GM18907 (cell line): Measurements from ENCODE around the gene SLC35D1.

ENCODE experiments used
- ATAC-seq: cut with Tn5 transposase; IDR thresholded peaks from one replicate; pipeline ENCODE4 v1.9.1; 2021; ENCODE audit warnings: mild to moderate bottlenecking, moderate library complexity; ENCODE audit not compliant: unreplicated experiment

Gene SLC35D1

DNA sequence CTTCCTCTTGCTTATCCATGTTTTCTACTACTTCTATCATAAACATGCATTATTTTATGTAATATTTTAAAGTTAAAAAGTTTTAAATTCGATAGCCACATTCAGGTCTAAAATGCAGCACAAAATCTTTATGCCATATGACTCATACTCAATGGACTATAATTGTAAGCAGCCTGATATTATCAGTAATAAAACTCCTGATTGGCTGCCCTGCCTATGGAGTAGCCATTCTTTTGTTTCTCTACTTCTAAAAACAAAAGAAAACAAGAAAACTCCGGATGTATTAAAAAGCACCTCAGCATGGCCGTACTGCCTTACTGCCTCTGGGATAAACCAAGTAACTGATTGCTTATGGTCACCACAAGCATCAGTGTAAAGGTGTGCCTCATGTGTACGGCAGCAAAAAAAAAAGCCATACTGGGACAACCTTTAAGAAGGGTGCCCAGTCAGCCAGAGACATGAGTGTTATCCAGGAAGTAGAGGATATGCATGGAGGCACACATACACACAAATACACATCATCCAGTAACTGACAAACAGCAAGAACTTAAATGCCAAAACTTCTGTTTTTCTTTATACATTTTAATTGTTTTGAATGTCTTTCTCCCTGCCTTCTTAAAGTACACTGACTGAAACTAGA, 9.2 kb downstream of the SLC35D1 start:
- ATAC-seq, result no peak

DNA sequence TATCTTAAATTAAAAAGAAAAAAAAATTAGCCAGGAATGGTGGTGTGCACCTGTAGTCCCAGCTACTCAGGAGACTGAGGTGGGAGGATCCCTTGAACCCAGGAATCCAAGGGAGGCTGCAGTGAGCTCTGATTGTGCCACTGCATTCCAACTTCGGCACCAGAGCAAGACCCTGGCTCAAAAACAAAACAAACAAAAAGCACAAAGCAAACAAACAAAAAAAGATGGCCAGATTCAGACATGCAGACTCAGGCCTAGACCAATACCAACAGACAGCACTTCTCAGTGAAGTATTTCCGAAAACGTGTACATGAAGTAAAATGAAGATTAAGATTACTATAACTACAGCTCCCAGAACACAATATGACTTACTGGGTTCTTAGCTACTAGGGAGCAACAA, 10.6 kb downstream of the SLC35D1 start:
- ATAC-seq, result no peak

DNA sequence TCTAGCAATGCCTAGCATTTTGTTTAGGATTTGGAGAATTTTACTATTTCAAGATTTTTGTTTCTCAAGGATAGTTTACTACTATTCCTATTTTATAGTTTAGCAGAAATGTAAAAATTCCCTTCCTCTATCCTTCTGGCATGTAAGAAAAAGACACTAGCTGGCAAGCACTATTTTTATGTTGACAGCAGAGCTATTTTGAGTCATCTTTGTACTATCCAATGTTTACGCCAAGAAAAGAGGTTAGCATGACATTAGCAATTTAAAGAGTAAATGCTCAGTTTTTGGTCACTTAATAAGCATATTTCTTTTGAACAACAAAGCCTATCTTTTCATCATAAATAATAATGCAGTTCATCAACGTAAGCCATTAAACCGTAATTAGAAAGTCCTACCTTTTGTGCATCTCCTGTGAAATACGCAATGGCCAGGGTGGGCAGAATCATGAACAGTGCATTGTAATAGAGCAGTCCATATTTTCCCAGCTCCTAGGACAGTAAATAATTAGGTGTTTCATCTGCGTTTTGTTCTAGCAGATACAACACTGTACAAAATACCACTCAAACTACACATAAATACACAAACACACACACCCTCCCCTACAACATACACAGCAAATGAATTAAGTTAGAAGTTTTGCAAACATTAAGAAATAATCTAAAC, 12.0 kb downstream of the SLC35D1 start:
- ATAC-seq, result no peak

DNA sequence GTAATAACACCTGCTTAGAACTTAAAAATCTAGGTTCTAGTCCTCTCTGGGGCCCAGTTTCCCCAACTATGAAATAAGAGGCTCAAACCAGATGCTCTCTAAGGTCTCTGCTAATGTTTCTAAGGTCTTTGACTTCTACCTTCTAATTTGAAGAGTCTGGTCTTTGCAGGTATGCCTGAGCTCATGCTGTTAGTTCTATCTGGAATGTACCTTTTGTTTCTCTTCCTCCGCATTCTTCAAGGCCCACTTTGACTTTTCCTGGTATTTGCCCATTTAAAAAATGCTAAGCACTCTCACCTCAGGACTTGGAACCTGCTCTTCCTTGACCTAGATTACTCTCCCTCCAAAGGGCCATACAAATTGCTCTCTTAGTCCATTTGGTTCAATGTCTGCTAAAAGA, 13.5 kb downstream of the SLC35D1 start:
- no peak for ATAC-seq

DNA sequence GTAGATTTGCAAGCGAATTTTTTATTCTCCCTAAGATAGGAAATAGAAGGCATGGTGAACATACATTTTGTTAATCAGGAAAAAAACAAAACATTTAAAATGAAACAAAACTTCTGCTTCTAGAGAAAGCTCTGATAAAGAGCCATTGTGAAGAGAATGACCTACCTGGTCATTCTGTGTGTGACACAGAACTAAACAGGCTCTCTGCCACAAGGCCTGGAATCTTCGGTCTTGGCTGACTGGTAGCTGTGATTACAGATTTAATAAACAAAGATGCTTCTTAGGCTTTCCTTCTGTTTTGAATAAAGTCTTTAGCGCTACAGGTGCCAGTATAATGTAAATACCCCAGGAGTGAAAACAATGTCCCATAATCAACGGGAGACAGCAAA, 22.1 kb downstream of the SLC35D1 start:
- ATAC-seq, result no peak

DNA sequence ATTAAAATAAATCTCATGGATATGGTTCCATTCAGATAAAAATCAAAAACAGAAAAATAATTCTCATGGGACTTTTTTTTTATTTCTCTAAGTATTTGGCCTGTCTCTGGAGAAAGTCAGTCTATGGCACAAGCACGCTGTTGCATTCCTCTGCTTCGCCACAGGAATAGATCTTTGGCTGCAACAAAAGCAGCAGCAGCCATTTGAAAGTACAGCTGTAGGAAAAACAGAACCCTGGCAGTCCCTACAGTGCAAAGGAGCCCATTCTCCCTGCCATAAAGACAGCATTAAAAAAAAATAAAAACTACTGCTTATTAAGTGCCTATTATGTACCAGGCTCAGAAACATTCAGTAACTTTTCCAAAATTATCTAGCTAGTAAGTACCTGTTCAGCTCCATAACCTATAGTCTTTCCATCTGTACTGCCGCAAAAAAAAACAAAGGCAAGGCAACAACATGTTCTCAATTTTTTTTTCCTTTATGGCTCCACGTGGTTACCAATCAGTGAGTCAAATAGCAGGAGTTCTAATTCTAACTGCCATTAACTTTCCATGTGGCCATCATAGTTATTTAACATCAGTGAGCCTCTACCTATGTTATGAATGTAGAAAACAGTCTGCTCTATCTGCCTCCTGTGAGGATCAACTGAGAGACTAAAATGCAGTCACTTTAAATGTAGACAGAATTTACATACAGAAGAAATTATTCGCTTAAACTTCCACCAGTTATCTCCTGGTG, 22.7 kb downstream of the SLC35D1 start:
- ATAC-seq, result no peak

DNA sequence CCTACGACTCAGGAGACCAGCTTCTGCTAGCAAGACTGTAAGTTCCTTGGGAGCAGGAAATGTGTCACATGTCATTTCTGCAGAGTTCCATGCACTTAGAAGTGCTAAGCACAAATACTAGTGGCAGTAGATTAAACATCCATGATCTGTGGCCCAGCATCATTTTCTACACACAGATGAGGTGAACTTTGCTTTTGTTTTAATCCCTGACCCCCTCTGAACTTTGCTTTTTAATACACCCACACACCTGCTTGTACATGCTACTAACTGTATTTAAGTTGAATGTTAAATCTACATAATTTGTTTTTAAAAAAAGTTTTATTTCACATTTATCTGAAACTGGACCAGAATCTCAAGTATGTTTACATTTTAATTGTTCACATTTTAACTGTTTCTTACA, 24.5 kb downstream of the SLC35D1 start:
- no peak for ATAC-seq

DNA sequence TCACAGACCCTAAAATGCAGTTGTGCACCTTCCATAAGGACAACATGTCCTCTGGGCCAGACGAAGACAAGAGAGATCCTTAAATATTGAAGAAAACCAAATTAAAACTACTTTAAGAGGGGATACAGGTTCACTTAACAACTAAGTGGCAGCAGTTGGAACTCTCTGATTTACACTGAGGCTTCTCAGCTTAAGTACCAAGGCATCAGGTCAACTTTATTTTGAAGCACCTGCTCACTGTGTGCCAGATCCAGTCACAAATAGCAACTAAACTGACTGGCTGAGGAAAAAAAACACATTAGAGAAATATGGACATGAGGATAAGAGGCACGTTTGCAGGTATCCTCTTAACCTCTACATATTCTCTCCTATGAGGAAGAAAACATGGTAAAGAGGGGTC, 33.2 kb downstream of the SLC35D1 start:
- no peak for ATAC-seq

DNA sequence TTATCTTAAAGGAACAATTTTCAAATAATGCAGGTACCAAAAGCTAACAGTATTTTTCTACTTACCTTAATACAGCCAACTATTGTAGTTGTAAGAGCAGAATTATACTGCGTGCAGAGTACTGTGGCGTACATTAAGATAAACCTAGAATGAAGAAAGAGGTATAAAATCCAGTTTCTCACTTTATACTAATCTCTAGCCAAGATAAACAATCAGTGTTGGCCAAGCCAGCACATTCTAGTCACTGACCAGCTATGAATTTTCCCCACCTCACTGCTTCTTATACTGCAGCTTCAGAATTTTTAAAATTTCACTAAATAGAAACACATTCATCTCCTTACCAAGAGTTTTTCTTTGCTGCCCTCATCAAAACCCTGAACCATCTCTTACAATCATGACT, 33.6 kb downstream of the SLC35D1 start:
- ATAC-seq, result no peak

DNA sequence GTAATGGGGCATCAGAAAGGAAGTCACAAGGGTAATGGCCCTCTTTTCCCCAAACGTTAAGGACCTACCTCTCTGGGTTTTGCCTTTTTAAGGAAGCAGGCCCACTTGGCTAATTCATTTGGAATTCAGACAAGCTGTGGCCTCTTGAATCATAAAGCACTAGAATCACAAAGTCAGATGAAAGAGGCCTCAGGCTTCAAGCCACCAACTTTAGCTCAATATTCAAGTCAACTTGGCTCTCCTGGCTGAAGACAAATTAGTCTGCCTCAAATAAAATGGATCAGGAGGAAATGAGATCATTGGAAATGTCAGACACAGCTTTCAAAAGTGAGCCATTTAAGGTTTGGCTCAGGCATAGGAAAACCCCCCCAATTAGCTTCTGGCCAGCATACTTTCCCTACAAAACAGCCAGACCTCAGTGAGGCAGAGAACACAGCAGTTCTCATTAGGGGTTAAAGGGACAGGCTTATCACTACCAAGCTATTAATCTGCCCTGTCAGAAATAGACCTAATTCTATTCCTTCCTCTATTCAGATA, 34.3 kb downstream of the SLC35D1 start:
- ATAC-seq, result no peak

DNA sequence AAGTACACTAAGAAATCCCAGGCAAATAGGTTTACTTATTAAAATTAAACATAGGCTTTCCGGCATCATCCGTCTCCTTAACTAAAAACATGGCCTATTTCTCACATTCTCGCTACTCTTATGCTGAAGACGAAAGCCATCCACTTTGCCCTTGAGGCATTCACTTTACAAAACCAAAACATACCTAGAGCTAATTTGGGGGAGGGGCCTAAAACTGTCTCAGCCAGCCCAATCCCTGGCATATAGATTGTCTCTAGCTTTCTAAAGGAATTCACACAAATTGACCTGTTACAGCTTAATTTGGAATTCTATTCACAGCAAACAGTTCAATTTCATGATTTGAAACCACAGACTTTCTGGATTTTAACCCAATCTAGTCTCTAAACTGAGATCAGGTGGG, 34.8 kb downstream of the SLC35D1 start:
- no peak for ATAC-seq

DNA sequence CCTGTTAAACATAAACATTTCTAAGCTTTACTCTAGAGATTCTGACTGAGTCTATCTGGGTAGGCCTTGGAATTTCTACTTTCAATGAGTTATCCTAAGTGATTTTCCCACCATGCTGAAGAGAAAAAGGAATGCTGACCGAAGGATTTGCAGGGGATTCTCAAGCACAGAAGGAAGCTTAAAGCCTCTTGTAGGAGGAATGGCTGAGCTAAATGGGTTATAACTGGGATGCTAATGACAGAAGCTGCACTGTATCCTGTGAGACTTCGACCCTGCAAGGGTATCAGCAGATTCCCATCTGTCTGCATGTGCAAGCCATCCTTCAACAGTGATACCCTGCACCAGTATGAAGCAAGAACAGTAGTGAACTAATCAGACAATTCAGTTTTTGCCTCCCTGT, 35.4 kb downstream of the SLC35D1 start:
- no peak for ATAC-seq

DNA sequence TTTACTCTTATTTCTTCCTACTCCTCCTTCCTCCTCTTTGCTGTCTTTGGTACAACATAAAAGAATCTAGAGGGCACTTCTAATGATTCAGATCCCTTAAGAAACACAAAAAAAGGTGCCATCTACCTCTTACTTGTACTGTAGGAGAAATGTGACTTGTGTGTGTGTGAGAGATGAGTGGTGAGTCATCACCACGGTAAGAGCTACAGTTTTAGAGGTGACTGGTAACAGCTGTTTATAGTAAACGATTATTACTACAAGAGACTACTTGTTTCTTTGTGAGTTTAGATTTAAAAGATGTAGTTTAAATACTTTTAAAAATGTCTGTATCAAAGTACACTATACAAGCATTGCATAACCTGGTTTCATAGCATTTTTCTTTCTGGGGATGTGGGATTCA, 40.4 kb downstream of the SLC35D1 start:
- ATAC-seq, result no peak

DNA sequence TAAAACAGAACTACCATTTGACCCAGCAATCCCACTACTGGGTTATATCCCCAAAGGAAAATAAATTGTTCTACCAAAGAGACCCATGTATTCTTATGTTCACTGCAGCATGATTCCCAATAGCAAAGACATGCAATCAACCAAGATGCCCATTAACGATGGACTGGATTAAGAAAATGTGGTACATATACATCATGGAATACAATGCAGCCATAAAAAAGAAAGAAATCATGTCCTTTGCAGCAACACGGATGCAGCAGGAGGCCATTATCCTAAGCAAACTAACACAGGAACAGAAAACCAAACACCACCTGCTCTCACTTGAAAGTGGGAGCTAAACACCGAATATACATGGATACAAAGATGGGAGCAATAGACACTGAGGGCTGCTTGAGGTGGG, 44.2 kb downstream of the SLC35D1 start:
- ATAC-seq, result no peak

DNA sequence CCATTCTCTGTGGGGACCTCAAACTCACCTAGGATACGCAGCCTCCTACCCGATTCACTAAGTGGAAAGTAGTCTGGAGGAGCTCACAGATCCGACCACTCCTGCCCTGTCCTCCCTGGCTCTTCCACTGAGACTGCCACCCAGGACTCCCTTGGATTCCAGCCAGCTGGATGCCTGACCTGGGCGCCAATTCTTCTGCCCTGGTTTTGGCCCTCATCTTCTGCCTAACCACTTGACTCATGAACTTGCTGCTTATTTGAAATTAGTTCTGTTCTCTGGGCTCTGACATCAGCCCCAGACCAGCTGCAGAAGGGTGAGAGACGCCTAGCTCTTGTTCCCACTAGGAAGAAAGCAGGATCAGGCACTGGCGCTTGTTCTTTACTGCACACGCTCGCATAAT, 48.9 kb downstream of the SLC35D1 start:
- ATAC-seq, result no peak

DNA sequence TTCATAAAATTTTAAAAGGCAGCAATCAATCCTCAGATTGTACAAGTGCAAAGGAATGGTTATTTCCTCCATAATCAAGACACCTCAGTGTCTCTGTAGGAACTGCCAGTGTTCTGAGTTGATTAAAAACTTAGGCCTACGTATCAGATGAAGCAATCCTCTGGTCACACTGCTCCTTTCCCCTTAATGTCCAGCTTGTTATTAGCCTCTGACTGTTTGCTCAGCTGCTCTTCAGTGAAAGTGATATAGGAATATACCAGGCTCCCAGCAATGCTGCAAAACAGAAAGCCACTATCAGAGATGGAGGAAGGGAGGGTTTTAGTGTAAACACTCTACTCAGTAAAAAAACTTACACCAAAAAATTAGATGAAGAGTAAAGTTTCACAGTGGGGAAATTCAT, 49.8 kb downstream of the SLC35D1 start:
- no peak for ATAC-seq

DNA sequence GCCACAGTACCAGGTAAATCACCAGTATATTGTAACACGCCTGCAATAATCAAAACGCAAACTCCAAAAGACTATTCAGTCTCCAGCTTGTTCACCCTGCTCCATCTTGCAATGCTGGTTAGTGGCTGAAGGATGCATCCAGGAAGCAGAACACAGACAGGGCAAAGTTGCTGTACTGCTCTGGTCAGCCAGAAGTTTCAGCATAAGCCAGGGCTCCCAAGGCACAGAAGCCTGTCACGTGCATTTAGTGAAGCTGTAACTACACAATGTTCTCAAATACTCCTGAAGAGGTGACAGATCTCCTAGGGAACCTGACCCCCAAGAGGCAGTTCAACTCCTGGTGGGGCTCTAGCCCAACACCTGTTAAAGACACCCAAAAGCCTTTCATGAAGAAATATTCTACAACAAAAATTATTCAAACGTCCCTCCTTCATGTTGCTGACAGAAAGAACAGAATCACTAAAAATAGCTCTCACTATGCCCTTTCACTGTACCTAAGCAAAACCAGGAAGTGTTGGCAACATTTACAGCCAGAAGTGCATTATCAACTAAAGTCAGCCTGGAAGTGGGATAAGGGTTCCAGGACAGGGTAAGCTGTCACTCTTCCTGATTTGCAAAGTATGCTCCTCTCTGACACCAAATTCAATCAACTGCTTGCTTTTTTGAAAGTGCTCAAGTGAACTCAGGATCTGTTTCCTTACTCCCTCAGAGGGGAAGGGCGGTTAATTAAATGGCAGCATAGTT, 52.1 kb downstream of the SLC35D1 start:
- ATAC-seq, result no peak

DNA sequence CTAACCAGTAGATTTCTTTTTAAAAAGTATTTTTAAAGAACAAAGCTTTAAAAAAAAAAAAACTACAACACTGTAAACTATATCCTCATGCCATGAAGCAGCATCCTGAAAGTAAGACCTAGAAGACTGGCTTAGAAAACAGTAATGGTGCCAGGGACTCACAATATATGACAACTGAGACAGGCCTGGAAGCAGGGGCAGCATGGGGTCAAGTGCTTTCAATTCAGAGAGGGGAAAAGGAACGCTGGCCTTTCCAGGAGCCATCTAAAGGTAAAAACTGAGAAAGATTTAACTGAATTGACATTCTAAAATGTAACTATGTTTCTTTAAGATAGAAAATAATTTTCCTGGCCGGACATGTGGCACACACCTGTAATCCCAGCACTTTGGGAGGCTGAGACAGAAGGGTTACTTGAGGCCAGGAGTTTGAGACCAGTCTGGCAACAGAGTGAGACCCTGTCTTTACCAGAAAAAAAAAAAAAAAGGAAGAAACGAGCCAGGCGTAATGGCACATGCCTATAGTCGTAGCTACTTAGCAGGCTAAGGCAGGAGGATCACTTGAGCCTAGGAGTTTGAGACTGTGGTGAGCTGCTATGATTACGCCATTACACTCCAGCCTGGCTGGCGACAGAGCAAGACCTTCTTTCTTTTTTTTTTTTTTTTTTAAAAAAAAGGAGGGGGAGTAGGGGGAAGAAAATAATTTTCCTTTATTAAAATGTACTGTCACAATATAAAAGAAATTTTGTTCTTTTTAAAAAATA, 54.1 kb downstream of the SLC35D1 start:
- ATAC-seq, result no peak

DNA sequence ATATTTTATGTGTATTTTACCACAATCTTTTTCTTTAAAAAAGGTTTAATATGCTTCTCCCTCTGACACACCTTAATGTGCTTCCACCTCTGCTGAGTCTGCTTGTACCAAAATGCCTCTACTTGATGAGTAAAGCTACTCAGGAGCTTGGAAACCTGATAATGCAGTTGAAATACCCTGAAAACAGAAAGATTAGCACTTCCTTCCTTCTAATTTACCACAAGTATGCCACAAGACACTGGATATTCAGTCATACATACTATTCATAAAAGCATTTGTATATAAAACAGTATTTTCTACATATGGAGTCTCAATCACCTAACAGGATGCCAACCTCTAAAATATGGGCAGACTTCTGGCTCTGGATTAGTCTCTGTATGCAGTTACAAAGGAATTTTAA, 55.0 kb downstream of the SLC35D1 start:
- no peak for ATAC-seq

DNA sequence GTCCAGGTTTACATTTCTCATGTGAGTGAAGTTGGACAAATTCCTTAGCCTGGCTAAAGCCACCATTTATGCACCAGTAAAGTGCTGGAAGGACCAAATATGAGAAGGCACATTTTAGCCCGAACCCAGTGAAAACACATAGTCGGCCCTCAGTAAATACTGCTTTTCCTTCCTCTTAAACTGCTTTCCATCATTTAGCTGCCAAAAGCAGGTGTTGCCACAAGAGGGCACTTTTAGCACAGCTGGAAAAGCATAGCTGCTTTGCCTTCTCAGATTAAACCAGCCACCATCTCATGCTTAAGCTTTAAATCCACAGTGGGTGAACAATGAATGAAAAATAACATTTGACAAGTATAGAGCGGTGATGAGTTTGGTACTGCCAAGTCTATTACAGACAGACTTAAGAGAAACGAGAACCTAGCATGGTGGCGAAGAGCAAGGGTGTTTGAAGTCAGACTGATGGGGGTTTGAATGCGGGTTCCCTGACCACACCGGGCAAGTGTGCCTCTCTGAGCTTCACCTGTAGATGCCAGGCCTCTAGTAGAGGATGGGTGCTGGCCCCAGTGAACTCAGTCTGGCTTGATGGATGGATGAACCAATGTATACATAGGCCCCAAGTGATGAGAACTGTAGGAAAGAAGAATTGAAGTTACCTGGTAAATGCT, 57.8 kb downstream of the SLC35D1 start:
- peak; percentile 70 for ATAC-seq
